Sigmoid colon (tissue), 4 donors: ENCODE data around the gene AMY1A.
"Not testable (repeated sequence)": the region's sequence is repeated elsewhere in the genome, so short reads cannot be mapped to it uniquely, and the experiment has no call there.

Experiments
- EP300 ChIP-seq, 4 donors: sonication (generic); formaldehyde crosslinking; IDR thresholded peaks; one replicate each; pipeline ENCODE4 v1.6.1; 2017; ENCODE audit warnings: antibody characterized with exemption in 4 of 4
- POLR2A ChIP-seq, 2 donors: fragments of 450-650 bp; IDR thresholded peaks; one replicate each; pipeline ENCODE4 v1.6.1; 2016; ENCODE audit warnings: antibody characterized with exemption in 2 of 2, mild to moderate bottlenecking in 2 of 2, moderate library complexity in 2 of 2
- POLR2AphosphoS5 ChIP-seq, 4 donors: sonication (generic); formaldehyde crosslinking; IDR thresholded peaks; one replicate each; pipeline ENCODE4 v1.6.1; 2017; ENCODE audit warnings: antibody characterized with exemption in 4 of 4
- TF ChIP-seq, protein P1 (sequence below), 4 experiments: fragments of 450-650 bp in 3 of 4; fragments of 200-600 bp in 1 of 4; IDR thresholded peaks; one replicate each; pipeline ENCODE4 v1.5.1; 2016 to 2019; ENCODE audit warnings: antibody characterized with exemption in 4 of 4, mild to moderate bottlenecking in 3 of 4, moderate library complexity in 2 of 4

DNA sequence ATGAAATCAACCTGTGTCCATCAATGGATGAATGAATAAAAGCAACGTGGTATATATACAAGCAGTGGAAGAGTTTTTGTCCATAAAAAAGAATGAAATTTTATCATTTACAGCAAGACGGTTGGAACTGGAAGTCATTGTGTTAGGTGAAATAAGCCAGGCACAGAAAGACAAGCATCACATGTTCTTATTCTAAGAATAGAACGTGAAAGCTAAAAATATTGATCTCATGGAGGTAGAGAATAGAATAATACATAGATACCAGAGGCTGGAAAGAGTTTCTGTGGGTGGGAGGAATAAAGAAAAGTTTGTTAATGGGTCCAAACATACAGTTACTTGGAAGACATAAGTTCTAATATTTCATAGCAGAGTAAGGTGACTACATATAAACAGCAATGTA lies 54.8 kb downstream of the AMY1A start:
- TF ChIP-seq, protein P1, sequence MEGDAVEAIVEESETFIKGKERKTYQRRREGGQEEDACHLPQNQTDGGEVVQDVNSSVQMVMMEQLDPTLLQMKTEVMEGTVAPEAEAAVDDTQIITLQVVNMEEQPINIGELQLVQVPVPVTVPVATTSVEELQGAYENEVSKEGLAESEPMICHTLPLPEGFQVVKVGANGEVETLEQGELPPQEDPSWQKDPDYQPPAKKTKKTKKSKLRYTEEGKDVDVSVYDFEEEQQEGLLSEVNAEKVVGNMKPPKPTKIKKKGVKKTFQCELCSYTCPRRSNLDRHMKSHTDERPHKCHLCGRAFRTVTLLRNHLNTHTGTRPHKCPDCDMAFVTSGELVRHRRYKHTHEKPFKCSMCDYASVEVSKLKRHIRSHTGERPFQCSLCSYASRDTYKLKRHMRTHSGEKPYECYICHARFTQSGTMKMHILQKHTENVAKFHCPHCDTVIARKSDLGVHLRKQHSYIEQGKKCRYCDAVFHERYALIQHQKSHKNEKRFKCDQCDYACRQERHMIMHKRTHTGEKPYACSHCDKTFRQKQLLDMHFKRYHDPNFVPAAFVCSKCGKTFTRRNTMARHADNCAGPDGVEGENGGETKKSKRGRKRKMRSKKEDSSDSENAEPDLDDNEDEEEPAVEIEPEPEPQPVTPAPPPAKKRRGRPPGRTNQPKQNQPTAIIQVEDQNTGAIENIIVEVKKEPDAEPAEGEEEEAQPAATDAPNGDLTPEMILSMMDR (IDR thresholded peaks at IDR 0.05): not testable (repeated sequence)
- TF ChIP-seq EP300, POLR2A, POLR2AphosphoS5 (IDR thresholded peaks at IDR 0.05): not testable (repeated sequence)
